Measurements from ENCODE around the gene RASL12. TPM values are rescaled to one million over a fixed set of nuclear protein-coding genes. Genes with fewer than 3 reads are reported as not detected.

RASL12 gene
- total and polyA plus RNA-seq, 7 donors = 1.8 to 102 (median 29.1) TPM

DNA sequence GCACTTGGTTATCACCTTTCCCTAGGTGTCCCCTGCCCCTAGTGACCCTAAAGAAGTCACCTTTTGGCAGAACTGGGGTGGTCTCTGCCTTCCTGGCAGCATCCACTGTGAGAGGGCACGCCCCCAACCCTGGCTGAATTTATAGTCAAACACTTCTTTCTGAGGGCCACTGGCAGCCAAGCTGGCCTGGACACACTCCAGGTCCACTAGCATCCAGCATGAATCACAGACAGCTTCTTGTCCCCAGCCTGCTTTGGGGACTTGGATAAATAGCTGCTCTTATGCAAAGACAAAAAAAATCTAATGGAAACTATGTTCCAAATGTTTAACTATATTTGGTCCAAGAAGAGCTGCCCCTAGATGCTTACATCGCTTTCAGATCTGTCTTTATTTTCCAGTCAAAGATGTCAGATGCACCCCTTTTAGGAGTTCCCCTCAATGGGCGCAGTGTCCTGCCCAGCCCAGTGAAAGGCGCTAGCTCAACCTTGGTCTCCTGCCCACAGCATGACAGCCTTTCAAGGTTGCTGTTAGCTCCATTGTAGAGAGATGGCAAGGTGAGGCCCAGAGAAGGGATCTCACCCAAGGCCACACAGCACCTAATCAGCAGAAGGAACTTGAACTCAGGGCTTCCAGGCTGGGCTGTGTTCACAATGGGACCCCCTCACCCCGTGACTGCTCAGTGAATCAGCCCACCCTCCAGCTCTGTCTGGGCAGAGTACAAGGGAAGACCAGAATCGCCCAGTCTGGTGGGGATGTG is 7.0 kb downstream of the RASL12 start:
- TF ChIP-seq POLR2A (IDR thresholded peaks at IDR 0.05) = no peak
- no peak for TF ChIP-seq EP300 (IDR thresholded peaks at IDR 0.05)
- TF ChIP-seq POLR2AphosphoS5 (IDR thresholded peaks at IDR 0.05) = no peak
- TF ChIP-seq, protein P1, sequence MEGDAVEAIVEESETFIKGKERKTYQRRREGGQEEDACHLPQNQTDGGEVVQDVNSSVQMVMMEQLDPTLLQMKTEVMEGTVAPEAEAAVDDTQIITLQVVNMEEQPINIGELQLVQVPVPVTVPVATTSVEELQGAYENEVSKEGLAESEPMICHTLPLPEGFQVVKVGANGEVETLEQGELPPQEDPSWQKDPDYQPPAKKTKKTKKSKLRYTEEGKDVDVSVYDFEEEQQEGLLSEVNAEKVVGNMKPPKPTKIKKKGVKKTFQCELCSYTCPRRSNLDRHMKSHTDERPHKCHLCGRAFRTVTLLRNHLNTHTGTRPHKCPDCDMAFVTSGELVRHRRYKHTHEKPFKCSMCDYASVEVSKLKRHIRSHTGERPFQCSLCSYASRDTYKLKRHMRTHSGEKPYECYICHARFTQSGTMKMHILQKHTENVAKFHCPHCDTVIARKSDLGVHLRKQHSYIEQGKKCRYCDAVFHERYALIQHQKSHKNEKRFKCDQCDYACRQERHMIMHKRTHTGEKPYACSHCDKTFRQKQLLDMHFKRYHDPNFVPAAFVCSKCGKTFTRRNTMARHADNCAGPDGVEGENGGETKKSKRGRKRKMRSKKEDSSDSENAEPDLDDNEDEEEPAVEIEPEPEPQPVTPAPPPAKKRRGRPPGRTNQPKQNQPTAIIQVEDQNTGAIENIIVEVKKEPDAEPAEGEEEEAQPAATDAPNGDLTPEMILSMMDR (IDR thresholded peaks at IDR 0.05) = no peak
- no peak overlapping the region for H3K4me3 ChIP-seq
- no peaks in the 10 kb centered on the region for H3K27me3 ChIP-seq
- H3K36me3 ChIP-seq = peaks cover 0 to 32% (median 14%) of the 10 kb centered on the region in 4 donors
- H3K27ac ChIP-seq = peak overlapping the region; percentile 73 to 96 (median 89)
- peaks cover 0 to 61% (median 44%) of the 10 kb centered on the region in 4 donors for H3K4me1 ChIP-seq
- intact Hi-C loops (cut with DNase I) = no loop called here
- 87% methylated on average over 6 of the region's 6 CpGs for WGBS, 2 donors
- peak; percentile 72 for DNase-seq
- no peaks in the 10 kb centered on the region for H3K9me3 ChIP-seq

DNA sequence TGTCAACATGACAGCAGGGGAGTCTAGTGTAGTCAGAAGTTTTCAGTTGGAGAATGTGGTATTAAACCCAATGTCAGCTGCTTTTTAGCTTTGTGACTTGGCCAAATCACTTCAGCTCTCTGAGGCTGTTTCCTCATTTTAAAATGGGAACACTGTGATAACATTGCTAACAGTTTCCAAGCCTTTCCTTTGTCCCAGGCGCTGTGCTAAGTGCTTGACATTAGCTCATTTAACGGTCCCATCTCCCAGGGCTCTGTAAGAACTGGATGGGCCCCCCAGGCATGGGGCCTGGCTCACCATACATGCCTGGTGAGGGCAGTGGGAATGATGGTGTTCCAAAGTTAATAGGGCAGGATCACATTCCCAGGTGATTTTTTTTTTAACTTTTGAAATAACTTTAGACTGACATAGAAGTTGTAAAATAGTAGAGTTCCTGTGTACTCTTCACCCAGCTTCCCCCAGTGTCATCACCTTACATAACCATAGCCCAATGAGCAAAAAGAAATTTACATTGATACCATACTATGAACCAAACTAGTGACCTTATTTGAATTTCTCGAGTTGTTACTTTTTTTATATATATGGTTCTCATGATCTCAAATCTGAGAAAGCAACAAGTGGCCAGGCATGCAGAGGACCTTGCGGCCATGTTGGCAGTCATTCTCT is 7.7 kb downstream of the RASL12 start:
- intact Hi-C loops (cut with DNase I) = no loop called here
- H3K27ac ChIP-seq = peak overlapping the region; percentile 73 to 96 (median 89)
- H3K27me3 ChIP-seq = no peaks in the 10 kb centered on the region
- TF ChIP-seq, protein P1 (IDR thresholded peaks at IDR 0.05) = no peak
- TF ChIP-seq POLR2A (IDR thresholded peaks at IDR 0.05) = no peak
- no peak for TF ChIP-seq POLR2AphosphoS5 (IDR thresholded peaks at IDR 0.05)
- no peak for TF ChIP-seq EP300 (IDR thresholded peaks at IDR 0.05)
- peaks cover 0 to 61% (median 45%) of the 10 kb centered on the region in 4 donors for H3K4me1 ChIP-seq
- WGBS, 2 donors = 88 to 92% methylated on average over 4 of the region's 4 CpGs
- H3K36me3 ChIP-seq = peaks cover 0 to 40% (median 14%) of the 10 kb centered on the region in 4 donors
- DNase-seq = peak; percentile 27
- no peaks in the 10 kb centered on the region for H3K9me3 ChIP-seq
- no peak overlapping the region for H3K4me3 ChIP-seq

DNA sequence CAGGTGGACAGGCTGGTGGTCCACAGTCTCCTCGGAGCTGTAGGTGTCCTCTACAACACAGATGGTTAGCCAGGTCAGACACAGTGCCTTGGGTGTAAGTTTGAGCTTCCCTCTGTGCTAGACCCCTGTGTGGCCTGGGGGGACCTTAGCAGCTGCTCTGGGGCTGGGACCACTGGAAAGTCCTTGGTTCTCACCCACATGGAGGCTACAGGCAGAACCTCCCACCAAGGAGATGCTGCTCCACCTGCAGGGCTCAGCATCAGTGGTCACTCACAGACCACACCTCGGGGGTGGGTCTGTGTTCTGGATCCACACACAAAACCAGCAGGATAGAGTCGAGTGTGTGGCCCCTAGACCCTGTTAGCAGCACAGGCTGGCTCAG is 8.4 kb downstream of the RASL12 start:
- DNase-seq = peak; percentile 52
- Histone ChIP-seq H3K27ac (peak overlapping the region; percentile 73 to 96 (median 89)), H3K9me3 (no peaks in the 10 kb centered on the region), H3K4me3 (no peak overlapping the region), H3K36me3 (peaks cover 0 to 41% (median 17%) of the 10 kb centered on the region in 4 donors), H3K4me1 (peaks cover 0 to 61% (median 48%) of the 10 kb centered on the region in 4 donors), H3K27me3 (no peaks in the 10 kb centered on the region)
- TF ChIP-seq POLR2AphosphoS5 (IDR thresholded peaks at IDR 0.05) (no peak), EP300 (IDR thresholded peaks at IDR 0.05) (no peak), POLR2A (IDR thresholded peaks at IDR 0.05) (no peak)
- TF ChIP-seq, protein P1 (IDR thresholded peaks at IDR 0.05) = no peak
- 80 to 86% methylated on average over 3 of the region's 3 CpGs for WGBS, 2 donors
- intact Hi-C loops (cut with DNase I) = no loop called here

DNA sequence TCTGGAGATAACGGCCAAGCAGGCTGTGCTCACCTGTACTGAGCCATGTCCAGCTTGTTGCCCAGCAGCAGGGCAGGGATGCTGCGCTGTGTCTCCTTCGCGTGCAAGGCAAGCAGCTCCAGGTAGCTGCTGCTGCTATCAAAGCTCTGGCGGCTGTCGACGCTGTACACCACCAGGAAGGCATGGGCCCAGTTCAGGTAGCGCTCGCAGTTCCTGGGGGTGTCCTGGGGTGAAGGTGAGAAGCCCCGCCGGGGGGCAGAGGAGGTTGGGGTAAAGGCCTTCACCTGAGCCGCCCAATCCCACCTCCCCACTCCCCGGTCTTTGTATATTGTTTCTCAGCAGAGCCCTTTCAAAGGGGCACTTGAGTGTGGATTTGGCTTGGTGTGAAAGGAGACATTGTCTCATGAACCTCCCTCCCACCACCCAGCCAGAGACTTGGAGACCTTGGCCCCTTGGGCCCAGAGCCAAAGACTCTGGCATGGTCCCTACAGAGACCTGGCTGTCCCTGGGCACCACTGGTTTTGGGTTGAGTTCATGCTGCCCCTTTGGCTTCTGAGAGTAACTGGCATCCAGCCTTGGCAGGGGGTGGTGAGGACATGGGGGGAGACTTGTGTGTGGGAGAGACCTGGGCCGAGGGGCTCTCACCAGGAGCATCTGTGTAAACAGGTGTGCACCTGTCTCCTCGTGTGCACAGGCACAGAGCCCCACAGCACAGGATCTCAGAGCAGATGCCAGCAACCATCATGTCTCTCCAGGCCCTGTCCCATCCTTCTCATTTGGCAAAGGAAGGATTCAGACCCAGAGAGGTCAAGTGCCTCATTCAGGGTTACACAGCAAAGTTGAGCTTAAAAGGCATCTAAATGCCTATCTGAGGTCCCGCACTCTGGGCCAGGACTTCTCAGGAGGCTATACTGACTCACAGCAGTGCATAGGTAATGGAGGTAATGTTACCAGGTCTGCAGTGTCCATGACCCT is 9.1 kb downstream of the RASL12 start:
- intact Hi-C loops (cut with DNase I) = no loop called here
- Histone ChIP-seq H3K27ac (peak overlapping the region; percentile 73 to 96 (median 89)), H3K27me3 (no peaks in the 10 kb centered on the region), H3K9me3 (no peaks in the 10 kb centered on the region), H3K4me3 (no peak overlapping the region), H3K36me3 (peaks cover 0 to 48% (median 20%) of the 10 kb centered on the region in 4 donors), H3K4me1 (peaks cover 0 to 58% (median 47%) of the 10 kb centered on the region in 4 donors)
- WGBS, 2 donors = 86 to 88% methylated on average over 16 of the region's 16 CpGs
- peak; percentile 63 for DNase-seq
- TF ChIP-seq EP300 (IDR thresholded peaks at IDR 0.05) (no peak), POLR2AphosphoS5 (IDR thresholded peaks at IDR 0.05) (no peak), POLR2A (IDR thresholded peaks at IDR 0.05) (no peak)
- TF ChIP-seq, protein P1 (IDR thresholded peaks at IDR 0.05) = no peak

All from sigmoid colon (tissue), 7 donors.